Ascending aorta (tissue), 2 donors: Measurements from ENCODE around the gene ADAM33. TPM values are rescaled to one million over a fixed set of nuclear protein-coding genes. Genes with fewer than 3 reads are reported as not detected.

ENCODE experiments used
- DNase-seq, 2 donors: peaks; one replicate each; pipeline ENCODE4 v3.0.0-alpha.2; 2019; ENCODE audit warnings: low spot score in 2 of 2
- H3K27ac ChIP-seq, 2 donors: fragments of 200-600 bp; sonication (generic); one replicate each; pipeline ENCODE4 v1.5.1; 2016 to 2017; ENCODE audit warnings: mild to moderate bottlenecking in 1 of 2
- H3K27me3 ChIP-seq: fragments of 200-600 bp; sonication (generic); one replicate; pipeline ENCODE4 v1.5.1; 2017
- H3K36me3 ChIP-seq, 2 donors: fragments of 200-600 bp; sonication (generic); one replicate each; pipeline ENCODE4 v1.5.1; 2016
- H3K4me1 ChIP-seq, 2 donors: fragments of 200-600 bp; sonication (generic); one replicate each; pipeline ENCODE4 v1.5.1; 2016 to 2017; ENCODE audit warnings: mild to moderate bottlenecking in 1 of 2
- H3K4me3 ChIP-seq, 2 donors: fragments of 200-600 bp; sonication (generic); one replicate each; pipeline ENCODE4 v1.5.1; 2016 to 2017; ENCODE audit warnings: mild to moderate bottlenecking in 1 of 2
- H3K9me3 ChIP-seq, 2 donors: fragments of 200-600 bp; sonication (generic); one replicate each; pipeline ENCODE4 v1.5.1; 2016
- intact Hi-C: fragments of 100-400 bp; cut with DNase I; formaldehyde crosslinking; loops from one replicate; pipeline ENCODE4 v1.15.1; 2023
- total RNA-seq: library from RNA; depleted of rRNA; stranded (reverse); fragments of >200 nt; gene quantifications from one replicate; pipeline ENCODE4 v1.1.0, GENCODE V29; 2016
- TF ChIP-seq, protein P1 (sequence below), 3 experiments: fragments of 200-600 bp in 2 of 3; fragments of 450-650 bp in 1 of 3; sonication (generic) in 2 of 3; IDR thresholded peaks; one replicate each; pipeline ENCODE4 v1.5.1; 2016 to 2019; ENCODE audit warnings: antibody characterized with exemption in 3 of 3, mild to moderate bottlenecking in 1 of 3, moderate library complexity in 1 of 3

Gene ADAM33
- total RNA-seq, 1 donor from 2014 or later: 234 TPM

DNA sequence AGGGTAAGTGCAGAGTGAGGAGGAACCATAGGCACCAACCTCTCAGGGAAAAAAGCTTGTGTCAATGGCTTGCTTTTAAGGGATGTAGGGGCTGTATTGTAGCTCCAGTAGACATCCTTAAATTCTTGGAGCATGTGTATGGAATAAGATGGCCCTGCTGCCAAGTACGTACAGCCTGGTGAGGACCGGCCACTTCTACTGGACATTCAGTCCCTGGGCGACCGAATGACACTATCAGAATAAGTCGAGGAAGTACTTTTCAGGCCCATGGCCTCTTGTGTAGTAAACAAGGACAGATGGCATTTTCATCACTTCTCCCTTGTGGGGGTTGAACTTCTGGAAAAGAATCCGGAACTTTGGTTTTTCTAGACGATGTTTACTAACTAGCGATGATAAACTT lies 51.4 kb downstream of the ADAM33 start:
- Histone ChIP-seq H3K27ac (no peak overlapping the region), H3K36me3 (peaks cover 11 to 21% of the 10 kb centered on the region in 2 donors), H3K4me1 (no peaks in the 10 kb centered on the region), H3K9me3 (no peaks in the 10 kb centered on the region), H3K27me3 (no peaks in the 10 kb centered on the region), H3K4me3 (no peak overlapping the region)
- no peak for DNase-seq
- intact Hi-C loops: no loop called here
- TF ChIP-seq, protein P1, sequence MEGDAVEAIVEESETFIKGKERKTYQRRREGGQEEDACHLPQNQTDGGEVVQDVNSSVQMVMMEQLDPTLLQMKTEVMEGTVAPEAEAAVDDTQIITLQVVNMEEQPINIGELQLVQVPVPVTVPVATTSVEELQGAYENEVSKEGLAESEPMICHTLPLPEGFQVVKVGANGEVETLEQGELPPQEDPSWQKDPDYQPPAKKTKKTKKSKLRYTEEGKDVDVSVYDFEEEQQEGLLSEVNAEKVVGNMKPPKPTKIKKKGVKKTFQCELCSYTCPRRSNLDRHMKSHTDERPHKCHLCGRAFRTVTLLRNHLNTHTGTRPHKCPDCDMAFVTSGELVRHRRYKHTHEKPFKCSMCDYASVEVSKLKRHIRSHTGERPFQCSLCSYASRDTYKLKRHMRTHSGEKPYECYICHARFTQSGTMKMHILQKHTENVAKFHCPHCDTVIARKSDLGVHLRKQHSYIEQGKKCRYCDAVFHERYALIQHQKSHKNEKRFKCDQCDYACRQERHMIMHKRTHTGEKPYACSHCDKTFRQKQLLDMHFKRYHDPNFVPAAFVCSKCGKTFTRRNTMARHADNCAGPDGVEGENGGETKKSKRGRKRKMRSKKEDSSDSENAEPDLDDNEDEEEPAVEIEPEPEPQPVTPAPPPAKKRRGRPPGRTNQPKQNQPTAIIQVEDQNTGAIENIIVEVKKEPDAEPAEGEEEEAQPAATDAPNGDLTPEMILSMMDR (IDR thresholded peaks at IDR 0.05): no peak

DNA sequence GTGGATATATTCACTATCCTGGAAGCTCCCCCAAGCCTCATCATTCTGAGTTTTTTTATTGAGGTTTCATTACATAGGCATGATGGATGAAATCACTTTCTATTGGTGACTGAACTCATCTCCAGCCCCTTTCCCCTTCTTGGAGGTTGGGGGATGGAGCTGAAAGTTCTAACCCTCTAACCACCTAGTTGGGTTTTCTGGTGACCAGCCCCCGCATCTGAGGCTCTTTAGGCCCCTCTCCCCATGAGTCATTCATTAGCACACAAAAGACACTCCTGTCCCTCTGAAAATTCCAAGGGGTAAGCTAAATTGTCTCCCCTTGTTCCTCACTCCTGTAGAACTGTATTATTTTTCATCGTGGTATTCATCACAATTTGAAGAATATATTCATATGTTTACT lies 51.9 kb downstream of the ADAM33 start:
- no peaks in the 10 kb centered on the region for H3K4me1 ChIP-seq
- no peak for DNase-seq
- TF ChIP-seq, protein P1 (IDR thresholded peaks at IDR 0.05): no peak
- H3K4me3 ChIP-seq: no peak overlapping the region
- intact Hi-C loops: no loop called here
- no peak overlapping the region for H3K27ac ChIP-seq
- H3K9me3 ChIP-seq: no peaks in the 10 kb centered on the region
- H3K36me3 ChIP-seq: peaks cover 11 to 21% of the 10 kb centered on the region in 2 donors
- no peaks in the 10 kb centered on the region for H3K27me3 ChIP-seq

DNA sequence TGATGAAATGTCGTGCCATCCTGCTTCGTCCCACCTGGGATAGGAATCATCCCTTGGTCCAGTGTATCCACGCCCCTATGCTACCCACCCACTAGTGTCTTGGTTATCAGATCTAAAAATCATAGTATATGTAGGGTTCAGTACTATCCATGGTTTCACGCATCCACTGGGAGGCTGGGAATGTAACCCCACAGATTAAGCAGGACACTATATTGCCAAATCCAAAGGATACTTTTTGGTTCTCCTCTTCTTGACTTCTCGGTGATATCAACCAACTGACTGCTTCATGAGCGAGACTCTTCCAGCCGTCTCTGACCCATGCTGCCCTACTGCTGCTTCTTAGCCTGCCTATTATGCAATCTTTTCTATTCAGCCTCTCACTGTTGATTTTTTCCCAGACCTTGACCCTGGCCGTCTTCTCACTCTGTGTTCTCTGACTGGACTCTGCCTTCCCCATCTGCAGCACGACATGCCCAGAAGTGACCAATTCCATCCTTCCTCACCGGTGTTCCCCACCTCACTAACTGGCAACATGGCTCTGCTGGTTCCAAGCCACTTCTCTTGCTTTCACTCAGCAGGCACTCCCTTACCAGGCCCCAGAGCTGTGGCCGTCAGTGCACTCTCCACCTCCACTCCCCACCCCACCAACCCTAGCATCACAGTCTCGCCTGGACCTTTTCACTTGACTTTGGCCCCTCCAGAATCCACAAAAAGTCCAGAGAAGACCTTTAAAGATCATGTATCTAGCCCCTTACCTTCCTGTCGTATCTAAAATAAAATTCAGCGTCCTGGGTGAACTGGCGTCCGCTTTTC lies 53.1 kb downstream of the ADAM33 start:
- Histone ChIP-seq H3K27ac (no peak overlapping the region), H3K9me3 (no peaks in the 10 kb centered on the region), H3K4me1 (no peaks in the 10 kb centered on the region), H3K36me3 (peaks cover 11 to 17% of the 10 kb centered on the region in 2 donors), H3K4me3 (no peak overlapping the region), H3K27me3 (no peaks in the 10 kb centered on the region)
- intact Hi-C loops: no loop called here
- no peak for DNase-seq
- TF ChIP-seq, protein P1 (IDR thresholded peaks at IDR 0.05): no peak

DNA sequence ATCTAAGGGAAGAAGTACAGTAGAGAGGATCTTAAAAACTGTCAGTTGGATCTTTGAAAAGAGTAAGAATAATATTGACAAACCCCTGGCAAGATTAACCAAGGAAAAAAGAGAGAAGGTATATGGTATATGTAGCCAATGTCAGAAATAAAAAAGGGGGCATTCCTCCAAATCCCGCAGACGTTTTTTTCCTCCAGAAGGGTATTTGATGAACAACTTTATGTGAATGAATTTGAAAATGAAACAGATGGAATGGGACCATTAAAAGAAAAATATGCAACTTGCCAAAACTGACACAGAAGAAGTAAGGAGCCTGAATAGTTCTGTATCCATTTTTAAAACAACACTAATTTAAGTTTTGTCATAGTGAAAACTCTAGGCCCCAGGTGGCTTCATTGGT lies 54.3 kb downstream of the ADAM33 start:
- no peak overlapping the region for H3K4me3 ChIP-seq
- no peaks in the 10 kb centered on the region for H3K4me1 ChIP-seq
- H3K9me3 ChIP-seq: no peaks in the 10 kb centered on the region
- H3K36me3 ChIP-seq: peaks cover 11 to 13% of the 10 kb centered on the region in 2 donors
- H3K27ac ChIP-seq: no peak overlapping the region
- DNase-seq: no peak
- no peaks in the 10 kb centered on the region for H3K27me3 ChIP-seq
- TF ChIP-seq, protein P1 (IDR thresholded peaks at IDR 0.05): no peak
- intact Hi-C loops: no loop called here

DNA sequence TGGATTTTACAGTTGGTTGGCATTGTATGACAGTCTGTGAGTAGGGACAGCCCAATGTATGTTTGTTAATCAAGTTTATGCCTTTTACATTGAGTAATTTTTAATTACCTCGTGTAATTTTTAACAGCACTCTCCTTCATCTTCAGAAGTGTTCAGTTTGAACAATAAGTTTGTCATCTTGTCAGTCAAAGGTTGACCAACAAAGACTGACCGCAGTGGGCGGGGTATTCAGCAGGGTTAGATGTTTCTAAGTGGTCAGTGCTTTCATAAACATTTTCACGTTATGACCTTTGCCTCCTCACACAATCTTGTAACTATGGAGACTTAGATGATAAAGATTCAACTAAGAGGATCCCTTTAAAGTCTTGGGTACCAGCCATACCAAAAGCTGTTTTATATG lies 59.4 kb downstream of the ADAM33 start:
- Histone ChIP-seq H3K9me3 (no peaks in the 10 kb centered on the region), H3K27me3 (no peaks in the 10 kb centered on the region), H3K4me3 (no peak overlapping the region), H3K27ac (no peak overlapping the region), H3K36me3 (peaks cover 3 to 5% of the 10 kb centered on the region in 2 donors), H3K4me1 (no peaks in the 10 kb centered on the region)
- TF ChIP-seq, protein P1 (IDR thresholded peaks at IDR 0.05): no peak
- intact Hi-C loops: no loop called here
- no peak for DNase-seq
